Skeletal muscle tissue (tissue), 4 donors: ENCODE results near the gene MAGI2. TPM values are rescaled to one million over a fixed set of nuclear protein-coding genes. Genes with fewer than 3 reads are reported as not detected.

Experiments
- H3K27ac ChIP-seq: one replicate; pipeline ENCODE4 v1.7.0; 2013; ENCODE audit warnings: mild to moderate bottlenecking, low read depth, low read length, inconsistent platforms
- H3K27me3 ChIP-seq, 3 donors: one replicate each; pipeline ENCODE4 v1.7.0; 2013; ENCODE audit warnings: low read length in 3 of 3; ENCODE audit not compliant: control insufficient read depth in 3 of 3, insufficient read depth in 3 of 3
- H3K36me3 ChIP-seq, 3 donors: one replicate each; pipeline ENCODE4 v1.7.0; 2013; ENCODE audit warnings: low read length in 3 of 3; ENCODE audit not compliant: control insufficient read depth in 3 of 3, insufficient read depth in 3 of 3
- H3K4me1 ChIP-seq, 3 donors: one replicate each; pipeline ENCODE4 v1.7.0; 2013; ENCODE audit warnings: low read length in 3 of 3, mild to moderate bottlenecking in 3 of 3; ENCODE audit not compliant: control insufficient read depth in 3 of 3, insufficient read depth in 3 of 3
- H3K4me3 ChIP-seq, 3 donors: one replicate each; pipeline ENCODE4 v1.7.0; 2013; ENCODE audit warnings: low read length in 3 of 3
- H3K9ac ChIP-seq, 3 donors: one replicate each; pipeline ENCODE4 v1.7.0; 2013; ENCODE audit warnings: low read length in 3 of 3, mild to moderate bottlenecking in 3 of 3, moderate library complexity in 2 of 3, low read depth in 1 of 3
- H3K9me3 ChIP-seq, 3 donors: one replicate each; pipeline ENCODE4 v1.7.0; 2013; ENCODE audit warnings: low read length in 3 of 3; ENCODE audit not compliant: control insufficient read depth in 3 of 3
- total RNA-seq: library from RNA; depleted of rRNA; stranded (reverse); fragments of >200 nt; gene quantifications from one replicate; pipeline ENCODE4 v1.2.3, GENCODE V29; 2014
- donor health status: Osteomylitis.

MAGI2 gene
- total RNA-seq, 1 donor from 2014 or later: 4.2 TPM

- Histone ChIP-seq H3K4me1 (no peaks in the 10 kb centered on the region), H3K9ac (no peak overlapping the region), H3K36me3 (no peaks in the 10 kb centered on the region), H3K27me3 (no peaks in the 10 kb centered on the region), H3K9me3 (no peaks in the 10 kb centered on the region), H3K27ac (no peak overlapping the region), H3K4me3 (no peak overlapping the region)
Observed at GRCh38 chr7:78906735-78907134, 546.7 kb downstream of the MAGI2 start.

DNA sequence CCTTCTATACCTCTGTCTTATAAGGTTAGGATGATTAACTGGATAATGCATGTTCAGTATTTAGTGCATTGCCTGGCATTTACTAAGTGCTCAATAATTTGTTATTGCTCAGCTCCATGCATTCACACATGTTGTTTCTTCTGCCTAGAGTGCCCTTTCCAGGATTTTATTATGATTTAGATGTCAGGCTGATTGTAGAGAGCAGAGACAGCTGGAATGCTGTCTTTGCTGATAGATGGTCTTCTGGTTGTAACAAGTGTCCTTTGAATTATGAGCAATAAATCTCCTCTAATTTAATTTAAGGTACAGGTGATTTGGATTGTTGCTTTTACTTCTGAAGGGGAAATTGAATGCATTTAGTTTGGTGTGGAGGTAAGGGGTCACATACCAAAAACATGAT, 548.0 kb downstream of the MAGI2 start:
- Histone ChIP-seq H3K9ac (no peak overlapping the region), H3K27ac (no peak overlapping the region), H3K27me3 (no peaks in the 10 kb centered on the region)

GRCh38 chr7:78904983-78905382, 548.5 kb downstream of the MAGI2 start:
- Histone ChIP-seq H3K9me3 (no peaks in the 10 kb centered on the region), H3K27ac (no peak overlapping the region), H3K9ac (no peak overlapping the region), H3K4me1 (no peaks in the 10 kb centered on the region), H3K27me3 (no peaks in the 10 kb centered on the region), H3K36me3 (no peaks in the 10 kb centered on the region), H3K4me3 (no peak overlapping the region)

More for the DNA sequence above, 548.0 kb downstream of the MAGI2 start:
- no peak overlapping the region for H3K4me3 ChIP-seq
- H3K4me1 ChIP-seq: no peaks in the 10 kb centered on the region
- H3K9me3 ChIP-seq: no peaks in the 10 kb centered on the region
- H3K36me3 ChIP-seq: no peaks in the 10 kb centered on the region

DNA sequence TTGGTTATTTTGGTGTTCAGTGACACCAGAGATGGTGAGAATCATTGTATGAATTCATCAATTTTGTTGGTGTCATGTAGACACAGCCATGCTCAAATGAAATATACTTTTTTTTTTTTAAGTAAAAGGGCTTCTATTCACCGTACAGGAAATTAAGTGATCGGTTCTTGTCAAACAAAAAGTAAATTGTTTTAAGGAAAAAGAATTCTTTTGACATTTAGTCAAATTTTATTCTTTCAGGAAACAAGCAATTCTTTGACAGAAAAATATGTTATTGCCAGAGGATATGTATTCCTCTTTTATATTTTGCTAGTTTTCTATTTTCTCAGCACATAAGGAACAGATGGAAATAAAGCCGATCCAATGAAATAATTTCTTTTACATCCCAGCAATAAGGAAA, 551.9 kb downstream of the MAGI2 start:
- no peaks in the 10 kb centered on the region for H3K36me3 ChIP-seq
- H3K4me1 ChIP-seq: no peaks in the 10 kb centered on the region
- no peak overlapping the region for H3K4me3 ChIP-seq
- no peaks in the 10 kb centered on the region for H3K9me3 ChIP-seq
- no peak overlapping the region for H3K9ac ChIP-seq
- H3K27me3 ChIP-seq: no peaks in the 10 kb centered on the region
- H3K27ac ChIP-seq: no peak overlapping the region

DNA sequence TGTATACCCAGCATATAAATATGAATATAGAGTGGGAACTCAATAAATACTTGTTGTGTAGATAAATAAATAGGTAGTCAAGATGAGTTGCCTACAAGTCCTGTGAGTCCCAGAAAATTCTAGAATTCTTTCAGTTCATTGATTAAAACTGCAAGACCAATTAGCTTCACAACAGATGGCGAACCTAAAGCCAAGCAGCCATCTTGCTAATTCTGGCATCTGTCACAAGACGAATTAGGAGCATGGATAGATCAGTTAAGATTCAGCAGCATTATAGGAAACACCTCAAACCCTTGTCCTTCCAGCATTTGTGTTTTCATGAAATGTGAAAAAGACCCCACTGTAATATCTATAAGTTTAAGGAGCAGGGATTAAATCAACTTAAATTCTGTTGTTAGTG, 552.7 kb downstream of the MAGI2 start:
- H3K4me1 ChIP-seq: no peaks in the 10 kb centered on the region
- H3K9me3 ChIP-seq: no peaks in the 10 kb centered on the region
- H3K9ac ChIP-seq: no peak overlapping the region
- H3K27me3 ChIP-seq: no peaks in the 10 kb centered on the region
- H3K4me3 ChIP-seq: no peak overlapping the region
- no peak overlapping the region for H3K27ac ChIP-seq
- H3K36me3 ChIP-seq: no peaks in the 10 kb centered on the region

DNA sequence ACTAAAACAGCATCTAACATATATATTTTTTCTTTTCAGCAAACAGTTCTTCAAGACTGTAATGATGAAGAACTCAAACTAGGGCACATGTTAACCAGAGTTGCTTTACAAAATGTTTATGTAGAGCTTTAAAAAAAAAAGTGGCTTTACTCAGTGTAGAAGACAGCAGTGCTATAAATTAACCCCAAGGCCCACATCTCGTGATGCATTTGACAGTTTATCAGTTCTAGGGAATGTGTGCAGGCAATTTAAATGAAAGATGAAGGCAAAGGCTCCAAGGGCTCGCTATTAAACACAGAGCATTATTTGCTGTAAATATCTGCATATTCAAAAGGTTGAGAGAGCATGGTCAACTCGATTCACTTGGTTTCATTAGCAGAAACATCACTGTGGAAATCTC, 558.1 kb downstream of the MAGI2 start:
- no peak overlapping the region for H3K4me3 ChIP-seq
- H3K27me3 ChIP-seq: no peaks in the 10 kb centered on the region
- H3K4me1 ChIP-seq: no peaks in the 10 kb centered on the region

DNA sequence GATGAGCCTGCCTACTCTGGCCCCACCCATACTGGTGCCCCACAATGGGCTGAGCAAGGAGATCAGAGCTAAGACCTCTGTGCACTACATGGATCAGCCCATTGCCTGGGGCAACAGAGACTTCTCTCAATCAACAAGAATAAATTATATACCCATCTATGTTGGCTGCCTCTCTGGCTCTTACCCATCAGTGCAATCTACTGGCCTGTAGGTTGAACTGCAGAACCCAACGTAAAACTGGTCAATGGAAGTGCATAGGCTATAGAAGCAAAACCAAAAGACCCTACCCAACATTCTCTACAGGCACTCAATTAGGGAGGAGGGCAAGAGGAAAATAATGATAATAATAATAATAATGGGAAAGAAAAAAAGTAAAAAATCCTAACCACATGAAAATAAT, 574.3 kb downstream of the MAGI2 start:
- peaks cover 0 to 4% (median 0%) of the 10 kb centered on the region in 3 donors for H3K9me3 ChIP-seq
- no peaks in the 10 kb centered on the region for H3K4me1 ChIP-seq
- H3K36me3 ChIP-seq: no peaks in the 10 kb centered on the region
- H3K27ac ChIP-seq: no peak overlapping the region
- H3K9ac ChIP-seq: no peak overlapping the region
- no peaks in the 10 kb centered on the region for H3K27me3 ChIP-seq
- H3K4me3 ChIP-seq: no peak overlapping the region

More for the DNA sequence above, 558.1 kb downstream of the MAGI2 start:
- no peak overlapping the region for H3K27ac ChIP-seq
- no peaks in the 10 kb centered on the region for H3K9me3 ChIP-seq
- no peaks in the 10 kb centered on the region for H3K36me3 ChIP-seq
- no peak overlapping the region for H3K9ac ChIP-seq

DNA sequence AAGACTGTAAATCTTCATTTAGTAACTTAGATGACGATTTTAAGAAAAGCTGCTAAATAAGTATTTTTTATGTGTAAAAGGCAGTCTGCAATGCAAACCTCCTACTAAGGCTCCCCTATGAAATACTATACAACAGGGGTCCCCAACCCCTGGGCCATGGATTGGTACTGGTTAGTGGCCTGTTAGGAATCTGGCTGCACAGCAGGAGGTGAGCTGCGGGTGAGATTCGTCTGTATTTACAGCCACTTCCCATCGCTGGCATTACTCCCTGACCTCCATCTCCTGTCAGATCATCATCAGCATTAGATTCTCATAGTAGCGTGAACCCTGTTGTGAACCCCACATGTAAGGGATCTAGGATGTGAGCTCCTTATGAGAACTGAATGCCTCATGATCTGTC, 580.4 kb downstream of the MAGI2 start:
- Histone ChIP-seq H3K4me1 (no peaks in the 10 kb centered on the region), H3K9me3 (no peaks in the 10 kb centered on the region), H3K9ac (no peak overlapping the region), H3K4me3 (no peak overlapping the region), H3K36me3 (no peaks in the 10 kb centered on the region), H3K27me3 (no peaks in the 10 kb centered on the region), H3K27ac (no peak overlapping the region)

GRCh38 chr7:78864339-78864738, 589.1 kb downstream of the MAGI2 start:
- no peaks in the 10 kb centered on the region for H3K36me3 ChIP-seq
- H3K27ac ChIP-seq: no peak overlapping the region
- H3K9me3 ChIP-seq: no peaks in the 10 kb centered on the region
- H3K27me3 ChIP-seq: no peaks in the 10 kb centered on the region
- no peaks in the 10 kb centered on the region for H3K4me1 ChIP-seq
- H3K9ac ChIP-seq: no peak overlapping the region
- H3K4me3 ChIP-seq: no peak overlapping the region

GRCh38 chr7:78863281-78863680, 590.2 kb downstream of the MAGI2 start:
- Histone ChIP-seq H3K4me3 (no peak overlapping the region), H3K9ac (no peak overlapping the region), H3K9me3 (no peaks in the 10 kb centered on the region), H3K36me3 (no peaks in the 10 kb centered on the region), H3K27ac (no peak overlapping the region), H3K27me3 (no peaks in the 10 kb centered on the region), H3K4me1 (no peaks in the 10 kb centered on the region)

GRCh38 chr7:78862411-78862900, 591.0 kb downstream of the MAGI2 start:
- Histone ChIP-seq H3K4me3 (no peak overlapping the region), H3K9ac (no peak overlapping the region), H3K27ac (no peak overlapping the region), H3K36me3 (no peaks in the 10 kb centered on the region), H3K9me3 (no peaks in the 10 kb centered on the region), H3K4me1 (no peaks in the 10 kb centered on the region), H3K27me3 (no peaks in the 10 kb centered on the region)
